ENCODE measurements around the gene TFAM.
A peak's percentile ranks its signal among the peaks of the same experiment; 100 is the strongest.
"Not testable (repeated sequence)": the region's sequence is repeated elsewhere in the genome, so short reads cannot be mapped to it uniquely, and the experiment has no call there.

The TFAM gene

DNA sequence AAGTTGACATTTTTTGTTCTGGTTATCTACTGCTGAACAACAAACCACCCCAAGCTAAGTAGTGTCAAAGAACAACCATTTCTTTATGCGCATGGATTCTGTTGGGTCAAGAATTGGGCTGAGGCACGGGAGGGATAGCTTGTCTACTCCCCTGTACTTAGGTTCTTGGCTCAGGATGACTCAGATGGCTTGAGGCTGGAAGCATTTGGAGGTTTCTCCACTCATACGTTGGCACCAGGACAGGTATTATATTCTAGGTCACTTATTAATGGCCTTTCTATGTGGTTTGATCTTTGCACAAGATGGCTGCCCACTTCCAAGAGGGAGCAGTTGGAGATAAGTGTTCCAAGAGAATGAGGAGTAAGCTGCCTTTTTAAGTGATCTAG, 11.8 kb upstream of the TFAM start:
- DNase-seq = no peak

- DNase-seq = no peak
These were observed 2.7 kb upstream of the TFAM start for GRCh38 chr10:58382489-58382995.

DNA sequence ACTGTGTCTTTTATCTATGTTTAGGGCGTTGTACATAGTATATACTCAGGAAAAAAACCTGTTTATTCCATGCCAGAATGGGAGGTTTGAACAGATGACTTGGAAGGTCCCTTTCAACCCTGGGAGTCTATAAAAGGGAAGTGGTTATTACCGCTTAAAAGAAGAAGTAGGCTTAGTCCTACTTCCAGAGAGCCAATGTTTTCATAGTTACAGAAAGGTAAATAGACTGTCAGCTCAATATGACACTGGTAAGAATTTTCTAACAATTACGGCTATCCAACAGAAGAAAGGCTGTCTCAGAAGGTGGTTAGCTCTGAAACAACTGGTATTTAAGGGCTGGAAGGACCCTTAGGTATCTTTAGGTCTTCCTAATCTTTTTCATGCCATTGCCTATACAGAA, 1.1 kb upstream of the TFAM start:
- DNase-seq = no peak

DNA sequence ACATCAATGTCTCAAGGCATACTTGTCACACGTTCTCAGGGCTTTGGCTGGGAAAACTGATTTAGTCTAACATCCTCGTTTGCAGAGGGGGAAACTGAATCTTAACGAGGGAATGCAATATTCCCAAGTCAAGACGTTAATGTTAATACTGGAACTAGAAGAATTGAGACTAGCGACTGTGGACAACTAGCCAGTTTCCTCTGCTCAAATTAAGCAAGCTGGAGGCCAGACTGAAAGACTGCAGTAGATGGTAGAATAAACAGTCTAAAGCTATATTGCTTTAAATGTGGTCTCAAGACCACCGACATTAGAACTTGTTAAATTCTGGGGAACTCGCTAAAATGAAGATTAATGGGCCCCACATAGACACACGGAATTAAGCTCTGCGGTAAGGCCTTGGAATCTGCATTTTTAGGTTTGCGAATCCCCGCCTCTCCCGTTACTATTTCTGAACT, 639 bp upstream of the TFAM start:
- DNase-seq = peak; percentile 41

DNA sequence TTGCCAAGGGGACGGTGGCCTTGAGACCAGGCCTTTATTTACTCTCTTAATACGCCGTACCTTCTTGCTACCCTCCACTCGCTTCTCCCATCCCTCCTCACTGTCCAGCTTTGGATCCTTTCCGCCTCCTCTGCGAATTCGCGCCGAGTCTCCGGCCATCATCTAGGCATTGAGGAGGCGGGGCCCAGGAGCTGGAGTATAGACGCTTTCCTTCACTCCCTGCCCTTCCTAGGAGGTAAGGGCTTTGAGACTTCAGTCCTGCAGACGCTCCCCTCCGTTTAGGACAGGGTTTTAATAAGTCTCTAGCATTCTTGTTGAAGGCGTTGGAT, 538 bp downstream of the TFAM start:
- peak; percentile 9 for DNase-seq

DNA sequence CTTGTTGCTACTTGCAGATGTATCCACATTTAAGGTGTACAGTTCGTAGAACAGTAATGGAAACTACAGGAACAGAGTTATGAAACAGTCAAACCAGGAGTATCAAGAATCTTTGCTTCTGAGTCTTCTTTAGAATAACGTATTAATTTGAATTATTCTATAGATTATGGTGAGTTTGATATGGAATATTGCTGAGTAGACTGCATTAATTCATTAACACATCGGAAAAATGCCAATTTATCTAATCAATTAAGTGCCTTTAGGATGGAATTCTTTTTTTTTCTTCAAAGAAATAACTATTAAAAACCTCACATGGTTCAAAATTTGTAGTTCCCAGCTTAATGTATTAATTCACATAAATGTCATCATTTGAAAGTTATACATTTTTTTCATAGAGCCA, 3.8 kb downstream of the TFAM start:
- no peak for DNase-seq

DNA sequence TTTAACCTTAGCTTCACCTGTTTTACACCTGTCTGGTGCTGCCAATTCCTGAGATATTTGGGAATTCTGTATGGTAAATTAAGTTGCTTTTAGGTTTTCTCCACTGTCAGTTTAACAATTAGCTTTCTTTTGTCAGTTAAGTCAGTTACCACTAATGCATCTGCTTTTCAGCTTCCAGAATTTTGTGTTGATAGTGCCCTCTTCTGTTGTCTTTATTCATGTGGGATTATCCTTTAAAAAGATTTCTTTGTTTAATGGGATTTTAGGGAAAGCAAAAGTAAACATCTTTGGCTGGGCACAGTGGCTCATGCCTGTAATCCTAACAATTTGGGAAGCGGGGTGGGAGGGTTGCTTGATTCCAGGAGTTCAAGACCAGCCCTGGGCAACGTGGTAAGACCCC, 8.1 kb downstream of the TFAM start:
- no peak for DNase-seq

GRCh38 chr10:58394471-58394870, 9.3 kb downstream of the TFAM start:
- no peak for DNase-seq

DNA sequence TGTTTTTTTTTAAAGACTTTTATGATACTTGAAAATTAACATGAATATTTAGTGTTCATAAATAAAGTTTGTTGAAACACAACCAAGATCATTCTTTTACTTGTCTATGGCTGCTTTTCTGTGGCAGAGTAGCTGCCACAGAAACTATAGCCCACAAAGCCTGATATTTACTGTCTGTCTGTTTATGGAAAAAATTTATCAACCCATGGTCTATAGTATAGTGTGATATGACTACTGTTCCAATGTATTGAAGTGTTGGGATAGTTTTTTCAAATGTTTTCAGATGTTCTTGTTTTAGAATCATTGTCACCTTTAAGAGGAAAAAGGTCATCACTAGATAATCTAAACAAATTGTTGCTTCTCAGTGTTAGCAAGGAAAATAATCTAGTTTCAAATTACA, 10.8 kb downstream of the TFAM start:
- no peak for DNase-seq

- no peak for DNase-seq
These were observed 12.6 kb downstream of the TFAM start for GRCh38 chr10:58397830-58398229.

GRCh38 chr10:58399410-58399809, 14.2 kb downstream of the TFAM start:
- no peak for DNase-seq

DNA sequence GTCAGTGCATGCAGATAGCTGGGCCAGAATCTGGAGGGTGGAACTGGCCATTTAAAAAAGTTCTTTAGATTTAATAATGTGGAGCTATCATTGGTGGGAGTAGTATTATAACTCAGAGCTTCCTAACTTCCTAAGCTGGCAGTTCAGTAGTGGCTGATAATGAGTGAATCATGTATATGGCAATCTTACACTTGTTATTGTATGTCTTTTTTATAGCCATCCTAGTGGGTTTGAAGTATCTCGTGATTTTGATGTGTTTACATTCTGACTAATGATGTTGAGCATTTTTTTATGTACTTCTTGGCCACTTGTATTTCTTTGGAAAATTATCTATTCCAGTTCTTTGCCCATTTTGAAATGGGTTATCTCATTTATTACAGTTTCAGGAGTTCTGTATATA, 15.4 kb downstream of the TFAM start:
- no peak for DNase-seq

GRCh38 chr10:58404001-58404400, 18.8 kb downstream of the TFAM start:
- no peak for DNase-seq

DNA sequence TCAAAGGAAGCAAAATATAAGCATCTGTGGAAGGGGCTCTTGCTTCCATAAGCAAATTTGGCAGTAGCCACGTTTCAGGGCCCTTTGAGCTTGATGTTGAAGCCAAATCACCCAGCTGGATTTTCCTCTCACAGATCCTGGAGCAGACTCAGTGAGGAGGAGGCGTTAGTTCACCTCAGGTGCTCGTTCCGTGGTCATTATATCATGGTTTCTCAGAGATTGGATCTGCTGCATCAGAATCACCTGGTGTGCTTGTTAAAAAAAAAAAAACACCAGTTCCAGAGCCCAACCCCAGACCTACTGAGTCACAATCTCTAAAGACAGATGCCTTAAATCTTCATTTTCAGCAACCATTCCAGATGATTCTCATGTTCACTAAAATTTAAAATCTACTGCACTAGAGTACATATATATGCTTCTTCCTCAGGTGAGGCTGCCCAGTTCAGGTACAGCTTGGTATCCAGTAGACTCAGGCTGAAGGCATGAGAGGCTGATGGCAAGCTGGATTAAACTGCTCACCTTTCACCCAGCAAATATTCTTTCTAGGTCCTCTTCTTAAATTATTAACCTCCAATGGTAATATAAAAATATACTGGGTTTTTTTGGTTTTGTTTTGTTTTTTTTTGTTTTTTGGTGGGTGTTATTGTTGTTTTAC, 24.9 kb downstream of the TFAM start:
- no peak for DNase-seq

GRCh38 chr10:58412502-58412961, 27.3 kb downstream of the TFAM start:
- no peak for DNase-seq

DNA sequence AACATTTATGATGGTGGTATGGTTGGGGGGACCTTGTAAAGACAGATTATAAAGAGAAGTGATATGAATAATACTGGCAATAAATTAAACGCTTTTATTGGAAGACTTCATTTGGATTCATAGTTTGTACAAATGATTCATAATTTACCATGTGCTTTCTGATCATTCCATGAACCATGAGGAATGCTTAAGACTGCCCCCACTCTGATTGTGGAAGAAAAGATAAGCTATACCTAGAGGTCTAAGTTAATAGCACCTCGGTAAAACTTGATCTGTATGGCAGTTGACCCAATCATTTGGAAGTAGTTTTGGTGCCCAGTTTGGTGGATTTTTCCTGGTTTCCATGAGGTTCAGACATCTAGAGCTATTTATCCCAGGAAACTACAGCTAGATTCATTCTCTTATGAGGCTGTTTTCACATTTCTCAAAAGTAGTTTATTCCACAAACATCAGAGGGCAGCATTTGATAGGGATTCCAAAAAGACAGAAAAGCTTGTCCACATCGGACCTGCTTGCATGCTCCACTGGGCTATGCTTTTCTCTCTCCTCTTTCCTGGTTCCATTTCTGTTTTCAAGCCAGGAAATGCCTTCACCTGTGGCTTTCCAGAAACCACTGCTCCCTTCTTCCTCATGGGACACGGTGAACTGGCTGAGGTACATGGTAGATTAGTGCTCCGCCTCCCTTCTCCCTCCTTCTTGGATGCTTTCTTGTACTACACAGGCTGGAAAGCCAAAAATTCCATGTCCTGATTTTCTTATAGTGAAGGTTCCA, 29.2 kb downstream of the TFAM start:
- no peak for DNase-seq

- DNase-seq = no peak
These were observed 30.5 kb downstream of the TFAM start for GRCh38 chr10:58415757-58416156.

GRCh38 chr10:58417902-58418301, 32.7 kb downstream of the TFAM start:
- DNase-seq = not testable (repeated sequence)

GRCh38 chr10:58424176-58424575, 39.0 kb downstream of the TFAM start:
- DNase-seq = no peak

DNA sequence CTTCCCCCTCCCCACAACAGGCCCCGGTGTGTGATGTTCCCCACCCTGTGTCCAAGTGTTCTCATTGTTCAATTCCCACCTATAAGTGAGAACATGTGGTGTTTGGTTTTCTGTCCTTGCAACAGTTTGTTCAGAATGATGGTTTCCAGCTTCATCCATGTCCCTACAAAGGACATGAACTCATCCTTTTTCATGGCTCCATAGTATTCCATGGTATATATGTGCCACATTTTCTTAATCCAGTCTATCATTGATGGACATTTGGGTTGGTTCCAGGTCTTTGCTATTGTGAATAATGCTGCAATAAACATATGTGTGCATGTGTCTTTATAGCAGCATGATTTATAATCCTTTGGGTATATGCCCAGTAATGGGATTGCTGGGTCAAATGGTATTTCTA, 43.2 kb downstream of the TFAM start:
- DNase-seq = not testable (repeated sequence)

GRCh38 chr10:58431903-58432302, 46.7 kb downstream of the TFAM start:
- no peak for DNase-seq

- DNase-seq = no peak
These were observed 47.9 kb downstream of the TFAM start for GRCh38 chr10:58433066-58433465.

GRCh38 chr10:58433571-58433970, 48.4 kb downstream of the TFAM start:
- no peak for DNase-seq

GRCh38 chr10:58435297-58435985, 50.2 kb downstream of the TFAM start:
- no peak for DNase-seq

Measured in NCI-H1436 (cell line).